HG02973 (cell line): ENCODE measurements around the gene RELCH.

Experiments used
- ATAC-seq: cut with Tn5 transposase; IDR thresholded peaks from one replicate; pipeline ENCODE4 v1.9.1; 2021; ENCODE audit warnings: moderate library complexity; ENCODE audit not compliant: unreplicated experiment

Gene RELCH

DNA sequence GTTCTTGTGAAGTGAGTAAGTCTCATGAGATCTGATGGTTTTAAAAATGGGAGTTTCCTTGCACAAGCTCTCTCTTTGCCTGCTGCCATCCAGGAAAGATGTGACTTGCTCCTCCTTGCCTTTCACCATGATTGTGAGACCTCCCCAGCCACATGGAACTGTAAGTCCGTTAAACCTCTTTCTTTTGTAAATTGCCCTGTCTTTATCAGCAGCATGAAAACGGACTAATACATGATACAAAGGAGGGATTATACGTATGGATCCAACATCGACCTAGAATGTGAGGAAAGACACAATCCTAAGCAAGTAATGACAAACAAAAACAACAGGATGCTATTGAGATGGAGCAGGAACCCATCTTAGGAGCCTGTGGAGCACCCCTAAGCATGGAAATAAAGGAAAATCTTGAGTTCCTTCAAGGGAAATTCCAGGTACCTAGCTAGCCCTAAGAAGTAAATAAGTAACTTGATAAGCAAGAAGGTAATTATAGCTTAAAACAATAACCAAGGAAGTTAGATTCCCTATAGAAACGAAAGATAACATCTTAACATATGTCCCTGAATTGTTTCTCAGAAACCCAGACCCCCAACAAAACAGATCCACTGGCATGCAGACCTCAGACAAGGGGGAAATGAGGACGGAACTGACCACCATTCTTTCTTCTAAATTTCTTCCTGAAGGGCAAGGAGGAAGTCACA, 136.6 kb downstream of the RELCH start:
- ATAC-seq, result no peak

GRCh38 chr18:62324181-62324828, 137.2 kb downstream of the RELCH start:
- ATAC-seq, result no peak

GRCh38 chr18:62324917-62325805, 138.1 kb downstream of the RELCH start, which contains the start of gene TNFRSF11A:
Gene TNFRSF11A, plus strand, starts transcription at chr18:62325310. Its CDS starts 43 bp downstream, at chr18:62325353.
- ATAC-seq, result peak; percentile 58

DNA sequence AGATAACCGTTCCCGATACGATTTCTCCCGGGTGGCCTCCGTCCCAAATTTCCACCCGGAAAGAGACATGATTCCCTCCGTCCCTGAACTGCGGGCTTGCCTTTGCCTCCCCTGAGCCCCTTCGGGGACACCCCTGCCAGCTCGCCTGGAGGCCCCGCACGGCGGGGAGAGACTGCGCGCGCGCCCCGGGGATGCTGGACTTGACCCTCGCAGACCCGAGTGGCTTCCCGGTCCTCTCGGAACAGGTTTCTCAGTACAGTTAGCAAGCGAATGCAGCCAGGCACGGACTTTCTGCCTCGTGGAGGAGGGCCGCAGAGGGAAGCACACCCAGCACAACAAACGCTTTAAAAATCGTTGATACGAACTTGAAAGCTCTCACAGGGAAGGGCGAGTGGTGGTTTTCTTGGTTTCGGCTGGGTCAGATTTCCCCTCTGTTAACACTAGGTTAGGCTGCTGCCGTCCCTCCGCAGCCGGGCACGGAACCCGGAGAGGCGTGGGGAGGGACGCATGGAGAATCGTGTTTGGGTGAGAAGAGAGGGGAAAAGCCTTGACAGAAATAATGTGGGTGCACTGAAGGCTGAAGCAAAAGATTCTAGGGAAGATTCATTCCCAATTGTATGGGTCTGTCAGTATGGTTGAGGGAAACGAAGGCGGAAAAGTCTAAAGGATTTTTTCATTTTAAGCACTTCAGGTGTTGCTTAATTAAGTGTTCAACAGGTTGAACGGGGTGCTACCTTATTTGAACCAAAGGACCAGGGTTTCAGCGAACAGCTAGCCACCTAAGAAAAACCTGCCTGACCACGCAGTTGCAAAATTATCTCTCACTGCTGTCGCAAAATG, 139.0 kb downstream of the RELCH start:
- no peak for ATAC-seq

DNA sequence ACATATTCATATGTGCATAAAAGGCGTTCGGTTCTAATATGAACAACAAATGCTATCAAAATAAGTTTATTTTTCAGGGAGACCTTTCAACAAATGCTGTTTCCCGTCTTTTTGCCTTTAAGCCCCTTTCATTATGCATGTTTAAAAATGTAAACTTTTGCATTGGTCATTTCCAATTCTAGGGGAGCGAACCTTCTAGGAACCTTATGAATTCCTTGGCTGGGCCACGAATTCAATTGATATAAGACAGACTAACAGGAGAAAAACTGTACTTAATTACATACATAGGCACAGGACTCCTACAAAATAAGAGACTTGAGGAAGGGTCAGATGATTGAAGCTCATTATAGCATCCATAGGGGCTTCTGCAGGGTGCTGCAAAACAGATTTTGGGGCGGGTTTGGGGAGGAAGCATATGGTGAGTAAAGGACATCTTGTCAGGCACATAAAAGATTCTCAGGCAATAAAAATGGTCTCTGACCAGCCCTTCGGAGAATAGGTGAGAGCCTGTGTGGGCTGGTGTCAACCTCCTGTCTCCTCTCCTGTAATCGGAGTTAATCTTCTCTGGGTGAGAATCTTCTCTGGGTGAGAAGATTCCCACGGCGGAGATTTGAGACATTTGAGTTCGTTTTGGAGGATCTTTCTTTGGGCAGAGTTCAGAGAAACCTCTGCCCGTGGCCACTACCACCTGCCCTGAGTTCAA, 139.7 kb downstream of the RELCH start:
- no peak for ATAC-seq

GRCh38 chr18:62327977-62328376, 140.9 kb downstream of the RELCH start:
- no peak for ATAC-seq

- no peak for ATAC-seq
These were observed 141.8 kb downstream of the RELCH start for GRCh38 chr18:62328586-62329525.

DNA sequence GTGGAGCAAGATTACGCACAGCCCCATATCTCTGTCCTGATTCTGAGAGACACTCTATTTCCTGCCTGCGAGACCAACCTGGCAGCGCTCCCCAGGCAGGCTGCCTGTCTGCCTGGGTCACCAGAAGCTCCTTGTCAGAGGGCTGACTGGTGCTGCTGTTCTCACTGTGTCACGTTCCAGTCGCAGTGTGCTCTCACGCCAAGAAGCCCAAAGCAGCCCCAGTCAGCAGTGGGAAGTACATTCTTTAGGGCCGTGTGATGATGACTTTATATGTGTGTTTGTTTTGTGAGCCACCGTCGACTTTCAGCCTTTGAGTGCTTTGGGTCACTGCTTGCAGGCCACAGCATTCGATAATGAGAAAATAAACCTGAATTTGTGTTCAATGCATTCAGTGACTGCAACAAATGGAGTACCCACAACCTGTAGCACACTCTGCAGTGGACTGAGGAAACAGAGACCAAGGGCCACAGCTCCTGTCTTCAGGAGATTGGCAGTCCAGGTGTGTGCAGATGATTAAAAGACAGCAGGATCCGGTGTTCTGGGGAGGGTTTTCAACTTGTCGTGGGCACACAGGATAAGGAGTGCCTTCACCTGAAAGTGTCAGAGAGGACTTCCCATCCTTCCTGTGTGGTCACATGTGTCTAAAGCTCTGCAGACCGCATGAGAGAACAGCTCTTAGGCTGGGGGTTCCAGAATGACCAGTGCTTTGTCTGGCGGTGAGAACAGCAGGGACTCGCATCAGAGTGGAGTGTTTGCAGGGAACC, 142.8 kb downstream of the RELCH start:
- no peak for ATAC-seq

DNA sequence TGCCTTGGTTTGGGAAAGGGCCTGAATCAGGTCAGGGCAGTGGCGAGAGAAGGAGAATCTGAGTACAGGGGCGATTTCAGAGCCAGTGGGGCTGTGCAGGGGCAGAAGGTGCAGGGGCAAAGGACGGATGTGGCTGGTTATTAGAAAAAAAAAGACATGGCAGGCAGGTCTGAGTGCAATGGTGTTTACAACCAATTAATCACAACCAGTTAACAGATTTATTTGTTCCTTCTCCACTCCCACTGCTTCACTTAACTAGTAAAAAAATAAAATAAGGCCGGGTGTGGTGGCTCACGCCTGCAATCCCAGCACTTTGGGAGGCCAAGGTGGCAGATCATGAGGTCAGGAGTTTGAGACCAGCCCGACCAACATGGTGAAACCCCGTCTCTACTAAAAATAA, 143.6 kb downstream of the RELCH start:
- no peak for ATAC-seq

DNA sequence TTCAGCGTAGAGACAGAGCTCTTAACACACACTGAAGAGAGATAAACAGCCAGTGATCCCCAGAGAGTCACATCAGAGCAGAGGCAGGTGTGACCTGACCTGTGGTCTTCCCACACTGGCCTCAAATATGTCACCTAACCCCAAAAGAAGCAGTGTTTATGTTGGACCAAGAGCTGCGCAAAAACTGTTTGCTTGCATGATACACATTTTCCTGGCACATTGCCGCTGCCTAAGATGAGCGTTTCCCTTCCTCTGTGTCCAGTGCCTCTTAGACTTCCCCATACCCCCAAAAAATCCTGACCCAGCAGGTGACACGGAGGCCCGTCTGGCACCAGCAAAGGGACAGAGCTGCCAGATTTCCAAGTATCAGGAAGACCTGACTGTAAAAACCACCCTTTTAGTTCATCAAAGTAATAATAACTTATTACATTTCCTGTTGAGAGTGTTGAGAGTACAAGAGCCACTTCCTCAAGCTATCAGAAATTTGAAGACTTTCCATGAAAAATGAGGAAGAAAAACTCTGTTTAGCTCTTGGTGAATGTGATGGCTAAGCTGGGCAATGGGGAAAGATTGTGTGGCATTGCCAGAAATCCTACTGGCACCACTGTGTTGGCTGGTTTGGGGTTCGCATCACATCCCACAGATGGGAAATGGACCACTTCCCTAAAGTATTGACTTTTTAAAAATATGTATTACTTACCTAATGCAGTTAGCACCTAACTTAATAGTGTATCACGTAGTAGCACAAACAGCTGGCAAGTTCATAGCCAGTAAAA, 144.7 kb downstream of the RELCH start:
- ATAC-seq, result no peak

DNA sequence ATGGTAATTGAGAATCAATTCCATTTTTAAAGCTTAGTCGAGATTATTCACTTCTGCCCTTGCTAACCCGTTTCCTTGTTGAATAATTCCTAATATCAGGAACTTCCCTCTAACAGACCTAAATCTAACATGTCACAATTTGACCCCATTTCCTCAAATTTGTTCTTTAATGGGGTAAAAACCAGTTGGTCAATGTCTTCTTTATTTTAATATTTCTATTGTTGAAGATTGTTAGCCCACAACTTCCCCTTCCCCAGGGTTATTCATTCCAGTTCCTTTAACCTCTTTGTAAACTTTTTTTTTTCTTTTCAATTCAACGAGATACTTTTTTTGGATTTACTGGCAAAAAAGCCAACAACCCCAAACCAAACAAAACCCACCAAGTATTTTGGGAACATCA, 145.4 kb downstream of the RELCH start:
- ATAC-seq, result no peak

GRCh38 chr18:62332964-62333695, 146.1 kb downstream of the RELCH start:
- no peak for ATAC-seq

DNA sequence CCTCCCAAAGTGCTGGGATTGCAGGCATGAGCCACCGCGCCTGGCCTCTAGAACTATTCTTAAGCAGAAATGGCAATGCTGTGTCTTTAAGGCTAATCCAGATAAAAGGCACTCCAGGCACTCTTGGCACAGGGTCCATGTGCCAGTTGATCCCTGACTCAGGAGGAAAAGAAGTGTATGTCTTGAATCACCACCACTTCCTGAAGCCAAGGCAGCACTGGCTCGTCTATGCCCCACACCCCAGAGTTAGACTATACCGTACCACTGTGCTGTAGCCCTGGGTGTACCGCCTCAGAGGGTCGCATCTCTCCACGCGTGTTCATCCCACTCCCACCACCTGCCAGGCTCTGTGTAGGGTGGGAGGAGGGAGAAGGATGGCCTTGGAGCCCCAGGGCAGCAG, 147.1 kb downstream of the RELCH start:
- no peak for ATAC-seq

DNA sequence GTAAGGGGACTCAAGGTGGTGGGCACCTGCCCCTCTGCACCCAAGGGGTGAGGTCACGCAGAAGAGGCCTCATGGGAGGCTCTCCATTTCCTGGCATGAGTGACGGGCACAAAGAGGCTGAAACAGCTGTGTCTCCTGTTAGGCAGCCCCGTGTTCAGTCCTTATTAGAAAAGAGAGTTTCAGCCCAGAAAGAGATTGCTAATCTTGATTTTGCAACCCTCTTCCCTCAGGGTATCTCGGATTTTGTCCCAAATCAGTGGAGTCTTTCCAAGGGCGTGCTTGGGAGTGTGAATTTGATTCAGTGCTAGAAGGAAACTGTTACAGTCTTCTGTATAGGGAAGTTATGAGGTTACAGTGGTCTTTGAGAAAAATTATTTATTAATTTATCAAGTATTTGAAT, 148.4 kb downstream of the RELCH start:
- ATAC-seq, result no peak

- no peak for ATAC-seq
These were observed 149.6 kb downstream of the RELCH start for GRCh38 chr18:62336618-62337017.

- no peak for ATAC-seq
These were observed 150.3 kb downstream of the RELCH start for GRCh38 chr18:62337336-62337735.
